Endodermal cell (in vitro differentiated cells): ENCODE results near the gene UFSP1. TPM values are rescaled to one million over a fixed set of nuclear protein-coding genes. Genes with fewer than 3 reads are reported as not detected.
"Not testable (repeated sequence)": the region's sequence is repeated elsewhere in the genome, so short reads cannot be mapped to it uniquely, and the experiment has no call there.

Experiments
- DNase-seq: peaks from one replicate; pipeline ENCODE4 v3.0.0-alpha.2; 2017
- H3K27ac ChIP-seq: 2 replicates; pipeline ENCODE4 v1.5.1; 2013; ENCODE audit warnings: mild to moderate bottlenecking, low read depth, low read length, moderate library complexity
- H3K27me3 ChIP-seq: 2 replicates; pipeline ENCODE4 v1.6.1; 2013; ENCODE audit warnings: mild to moderate bottlenecking, low read length, moderate library complexity; ENCODE audit not compliant: insufficient read depth, control insufficient read depth, poor library complexity, severe bottlenecking
- H3K36me3 ChIP-seq: 2 replicates; pipeline ENCODE4 v1.7.0; 2013; ENCODE audit warnings: mild to moderate bottlenecking, low read length, moderate library complexity; ENCODE audit not compliant: control insufficient read depth, insufficient read depth
- H3K4me1 ChIP-seq: one replicate; pipeline ENCODE4 v1.7.0; 2013; ENCODE audit warnings: low read length; ENCODE audit not compliant: control insufficient read depth, insufficient read depth
- H3K4me3 ChIP-seq: 2 replicates; pipeline ENCODE4 v1.5.1; 2013; ENCODE audit warnings: mild to moderate bottlenecking, low read length, moderate library complexity
- H3K9ac ChIP-seq: 2 replicates; pipeline ENCODE4 v1.6.1; 2013; ENCODE audit warnings: mild to moderate bottlenecking, low read length, moderate library complexity; ENCODE audit not compliant: poor library complexity, severe bottlenecking; ENCODE audit errors: extremely low read depth
- H3K9me3 ChIP-seq: 2 replicates; pipeline ENCODE4 v1.6.1; 2013; ENCODE audit warnings: mild to moderate bottlenecking, low read length, moderate library complexity; ENCODE audit not compliant: control insufficient read depth
- H3K27ac Mint-ChIP-seq: 2 replicates; pipeline ENCODE4 v1.8.0; 2020; ENCODE audit warnings: mixed read lengths
- H3K27me3 Mint-ChIP-seq: 2 replicates; pipeline ENCODE4 v1.8.0; 2021; ENCODE audit warnings: mild to moderate bottlenecking, mixed read lengths; ENCODE audit not compliant: insufficient read depth
- H3K36me3 Mint-ChIP-seq: 2 replicates; pipeline ENCODE4 v1.8.0; 2020; ENCODE audit warnings: low read depth, mixed read lengths
- H3K4me1 Mint-ChIP-seq: 2 replicates; pipeline ENCODE4 v1.8.0; 2020; ENCODE audit warnings: mixed read lengths
- H3K4me3 Mint-ChIP-seq: 2 replicates; pipeline ENCODE4 v1.8.0; 2020; ENCODE audit warnings: mild to moderate bottlenecking, moderate library complexity, mixed read lengths
- H3K9me3 Mint-ChIP-seq: 2 replicates; pipeline ENCODE4 v1.8.0; 2020; ENCODE audit warnings: mild to moderate bottlenecking, mixed read lengths
- WGBS, 2 experiments: methylation state at CpG; one replicate each; pipeline versions ENCODE4 v1.1.5 to v1.1.7; 2013; ENCODE audit warnings: missing lambda C conversion rate in 2 of 2, mixed read lengths in 1 of 2; ENCODE audit not compliant: insufficient coverage in 1 of 2, insufficient read length in 1 of 2; 5-methylcytosine and 5-hydroxymethylcytosine counted together
- total RNA-seq, 2 donors: library from RNA; stranded (reverse); fragmentation: NEBNext Ultra II Directional in 1 of 2; extraction: Animal tissue kit (Norgen Biotek cat#: 25700) in 1 of 2; gene quantifications; 2 replicates in 1 of 2; 3 replicates in 1 of 2; pipeline ENCODE4 v1.2.1, GENCODE V29; 2021
- TF ChIP-seq, protein P1 (sequence below): fragments of 200-600 bp; sonication (generic); conservative IDR thresholded peaks from 2 replicates; pipeline ENCODE4 v1.5.0; 2021; ENCODE audit warnings: antibody characterized with exemption, mild to moderate bottlenecking

Gene UFSP1
- total RNA-seq, 2 donors from 2014 or later, result 3.7 to 4.0 TPM

GRCh38 chr7:100929808-100930174, 40.3 kb upstream of the UFSP1 start:
- TF ChIP-seq, protein P1, sequence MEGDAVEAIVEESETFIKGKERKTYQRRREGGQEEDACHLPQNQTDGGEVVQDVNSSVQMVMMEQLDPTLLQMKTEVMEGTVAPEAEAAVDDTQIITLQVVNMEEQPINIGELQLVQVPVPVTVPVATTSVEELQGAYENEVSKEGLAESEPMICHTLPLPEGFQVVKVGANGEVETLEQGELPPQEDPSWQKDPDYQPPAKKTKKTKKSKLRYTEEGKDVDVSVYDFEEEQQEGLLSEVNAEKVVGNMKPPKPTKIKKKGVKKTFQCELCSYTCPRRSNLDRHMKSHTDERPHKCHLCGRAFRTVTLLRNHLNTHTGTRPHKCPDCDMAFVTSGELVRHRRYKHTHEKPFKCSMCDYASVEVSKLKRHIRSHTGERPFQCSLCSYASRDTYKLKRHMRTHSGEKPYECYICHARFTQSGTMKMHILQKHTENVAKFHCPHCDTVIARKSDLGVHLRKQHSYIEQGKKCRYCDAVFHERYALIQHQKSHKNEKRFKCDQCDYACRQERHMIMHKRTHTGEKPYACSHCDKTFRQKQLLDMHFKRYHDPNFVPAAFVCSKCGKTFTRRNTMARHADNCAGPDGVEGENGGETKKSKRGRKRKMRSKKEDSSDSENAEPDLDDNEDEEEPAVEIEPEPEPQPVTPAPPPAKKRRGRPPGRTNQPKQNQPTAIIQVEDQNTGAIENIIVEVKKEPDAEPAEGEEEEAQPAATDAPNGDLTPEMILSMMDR, result no peak
- Histone ChIP-seq H3K9me3 (peaks cover 28% of the 10 kb centered on the region), H3K27ac (no peak overlapping the region), H3K36me3 (no peaks in the 10 kb centered on the region), H3K9ac (no peak overlapping the region), H3K27me3 (no peaks in the 10 kb centered on the region), H3K4me3 (no peak overlapping the region), H3K4me1 (no peaks in the 10 kb centered on the region)
- H3K27ac Mint-ChIP-seq, result peak overlapping the region; percentile 93
- 92 to 100% methylated on average over 1 of the region's 1 CpG for WGBS, 2 experiments
- H3K27me3 Mint-ChIP-seq, result peaks cover 1% of the 10 kb centered on the region
- peaks cover 26% of the 10 kb centered on the region for H3K36me3 Mint-ChIP-seq
- H3K4me3 Mint-ChIP-seq, result no peak overlapping the region
- no peak for DNase-seq
- peaks cover 12% of the 10 kb centered on the region for H3K4me1 Mint-ChIP-seq
- H3K9me3 Mint-ChIP-seq, result peaks cover 38% of the 10 kb centered on the region

GRCh38 chr7:100923616-100924015, 34.1 kb upstream of the UFSP1 start:
- peak; percentile 66 for DNase-seq
- not testable (repeated sequence) for H3K27me3 Mint-ChIP-seq, H3K36me3 Mint-ChIP-seq, H3K4me1 ChIP-seq, H3K27me3 ChIP-seq, H3K4me3 ChIP-seq, H3K9ac ChIP-seq, H3K27ac Mint-ChIP-seq, H3K36me3 ChIP-seq, H3K4me1 Mint-ChIP-seq, H3K27ac ChIP-seq
- 37 to 54% methylated on average over 4 of the region's 4 CpGs for WGBS, 2 experiments
- Mint-ChIP-seq H3K4me3 (peak overlapping the region; percentile 17), H3K9me3 (peaks cover 19% of the 10 kb centered on the region)
- peaks cover 13% of the 10 kb centered on the region for H3K9me3 ChIP-seq

DNA sequence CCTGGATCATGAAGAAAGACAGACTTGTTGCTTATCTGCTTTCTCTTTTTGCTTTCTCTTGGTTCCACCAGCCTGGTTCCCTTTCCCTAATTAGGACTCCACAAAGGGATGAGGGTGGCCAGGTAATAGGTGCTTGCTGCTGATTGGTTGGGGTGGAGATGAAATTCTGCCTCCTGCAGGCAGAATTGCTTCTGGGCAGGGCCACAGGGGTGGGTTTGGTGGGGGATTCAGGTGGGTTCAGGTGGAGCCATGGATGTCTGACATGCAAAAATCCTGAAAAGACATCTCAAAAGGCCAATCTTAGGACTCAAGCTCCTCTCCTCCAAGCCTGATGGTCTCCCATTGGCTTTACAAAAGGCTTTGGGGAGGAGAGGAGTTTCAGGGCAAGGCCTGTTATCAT, 31.5 kb upstream of the UFSP1 start:
- no peak for DNase-seq
- Mint-ChIP-seq H3K27me3 (no peaks in the 10 kb centered on the region), H3K9me3 (peaks cover 19% of the 10 kb centered on the region), H3K4me1 (peaks cover 10% of the 10 kb centered on the region), H3K4me3 (no peak overlapping the region), H3K36me3 (no peaks in the 10 kb centered on the region), H3K27ac (no peak overlapping the region)
- Histone ChIP-seq H3K9ac (no peak overlapping the region), H3K4me1 (no peaks in the 10 kb centered on the region), H3K27me3 (no peaks in the 10 kb centered on the region), H3K4me3 (no peak overlapping the region), H3K9me3 (peaks cover 13% of the 10 kb centered on the region), H3K27ac (no peak overlapping the region), H3K36me3 (no peaks in the 10 kb centered on the region)
- TF ChIP-seq, protein P1, result no peak

DNA sequence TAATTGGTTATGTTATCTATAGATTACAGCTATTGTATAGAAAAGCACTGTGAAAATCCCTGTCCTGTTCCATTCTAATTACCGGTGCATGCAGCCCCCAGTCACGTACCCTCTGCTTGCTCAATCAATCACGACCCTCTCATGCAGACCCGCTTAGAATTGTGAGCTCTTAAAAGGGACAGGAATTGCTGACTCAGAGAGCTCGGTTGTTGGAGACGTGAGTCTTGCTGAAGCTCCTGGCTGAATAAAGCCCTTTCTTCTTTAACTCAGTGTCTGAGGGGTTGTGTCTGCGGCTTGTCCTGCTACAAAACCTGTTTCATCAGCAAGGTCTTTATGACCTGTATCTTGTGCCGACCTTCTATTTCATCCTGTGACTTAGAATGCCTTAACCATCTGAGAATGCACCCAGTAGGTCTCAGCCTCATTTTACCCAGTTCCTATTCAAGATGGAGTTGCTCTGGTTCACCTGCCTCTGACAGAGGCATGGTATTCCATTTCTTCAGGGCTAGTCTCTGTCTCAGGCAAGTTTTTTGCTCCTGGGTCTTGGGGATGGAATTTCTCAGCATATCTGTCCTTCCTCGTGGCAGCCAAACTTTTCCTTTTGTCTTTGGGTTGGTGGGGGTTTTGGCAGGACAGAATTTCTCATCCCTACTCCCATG, 30.4 kb upstream of the UFSP1 start:
- not testable (repeated sequence) for H3K27ac ChIP-seq, DNase-seq, H3K36me3 ChIP-seq, H3K36me3 Mint-ChIP-seq, H3K4me3 Mint-ChIP-seq, H3K4me3 ChIP-seq, H3K27ac Mint-ChIP-seq, H3K27me3 ChIP-seq, H3K4me1 ChIP-seq, H3K9ac ChIP-seq, H3K27me3 Mint-ChIP-seq
- H3K9me3 ChIP-seq, result peaks cover 13% of the 10 kb centered on the region
- 82 to 90% methylated on average over 8 to 9 of the region's 9 CpGs for WGBS, 2 experiments
- Mint-ChIP-seq H3K9me3 (peaks cover 19% of the 10 kb centered on the region), H3K4me1 (peaks cover 10% of the 10 kb centered on the region)

GRCh38 chr7:100919335-100919734, 29.8 kb upstream of the UFSP1 start:
- H3K36me3 ChIP-seq, H3K4me1 ChIP-seq, H3K9ac ChIP-seq, H3K27ac ChIP-seq, H3K4me3 ChIP-seq, H3K36me3 Mint-ChIP-seq, H3K27ac Mint-ChIP-seq, H3K27me3 ChIP-seq, H3K4me3 Mint-ChIP-seq, H3K27me3 Mint-ChIP-seq, DNase-seq: not testable (repeated sequence)
- Mint-ChIP-seq H3K4me1 (peaks cover 10% of the 10 kb centered on the region), H3K9me3 (peaks cover 19% of the 10 kb centered on the region)
- WGBS, 2 experiments, result 92 to 99% methylated on average over 4 to 5 of the region's 5 CpGs
- peaks cover 13% of the 10 kb centered on the region for H3K9me3 ChIP-seq
